Gastroesophageal sphincter (tissue), 3 donors: ENCODE data around the gene RAMP2.

ENCODE experiments used
- CTCF ChIP-seq, 4 experiments: fragments of 200-600 bp in 2 of 4; fragments of 450-650 bp in 2 of 4; sonication (generic) in 1 of 4; IDR thresholded peaks; one replicate each; pipeline ENCODE4 v1.5.1; 2017 to 2019; ENCODE audit warnings: antibody characterized with exemption in 4 of 4, mild to moderate bottlenecking in 2 of 4, moderate library complexity in 2 of 4
- POLR2A ChIP-seq, 2 donors: fragments of 450-650 bp; IDR thresholded peaks; one replicate each; pipeline ENCODE4 v1.6.1; 2017; ENCODE audit warnings: antibody characterized with exemption in 2 of 2, mild to moderate bottlenecking in 2 of 2, moderate library complexity in 1 of 2

- no peak for TF ChIP-seq CTCF (IDR thresholded peaks at IDR 0.05)
- no peak for TF ChIP-seq POLR2A (IDR thresholded peaks at IDR 0.05)
Observed at GRCh38 chr17:42740699-42741098, 20.3 kb upstream of the RAMP2 start.
